ENCODE results near the gene GCNT3.

The GCNT3 gene

GRCh38 chr15:59611276-59612260, at the start of gene GCNT3:
Gene GCNT3, plus strand, starts transcription at chr15:59611783. Its CDS starts 6,456 bp downstream, at chr15:59618239.
- no peak for DNase-seq (ENCODE audit: low read depth)

GRCh38 chr15:59562448-59563186, 49.0 kb upstream of the GCNT3 start:
- DNase-seq (ENCODE audit: low read depth) = no peak

- DNase-seq (ENCODE audit: low read depth) = no peak
Measured at GRCh38 chr15:59565299-59565698, 46.3 kb upstream of the GCNT3 start.

- no peak for DNase-seq (ENCODE audit: low read depth)
Measured at GRCh38 chr15:59567324-59567723, 44.3 kb upstream of the GCNT3 start.

- DNase-seq (ENCODE audit: low read depth) = no peak
Measured at GRCh38 chr15:59569477-59569876, 42.1 kb upstream of the GCNT3 start.

- no peak for DNase-seq (ENCODE audit: low read depth)
Measured at GRCh38 chr15:59570315-59570714, 41.3 kb upstream of the GCNT3 start.

GRCh38 chr15:59571606-59572005, 40.0 kb upstream of the GCNT3 start:
- no peak for DNase-seq (ENCODE audit: low read depth)

GRCh38 chr15:59583088-59583487, 28.5 kb upstream of the GCNT3 start:
- DNase-seq (ENCODE audit: low read depth) = no peak

GRCh38 chr15:59587085-59587826, 24.3 kb upstream of the GCNT3 start:
- no peak for DNase-seq (ENCODE audit: low read depth)

- no peak for DNase-seq (ENCODE audit: low read depth)
Measured at GRCh38 chr15:59590027-59590426, 21.6 kb upstream of the GCNT3 start.

- no peak for DNase-seq (ENCODE audit: low read depth)
Measured at GRCh38 chr15:59591356-59591755, 20.2 kb upstream of the GCNT3 start.

GRCh38 chr15:59594493-59594942, 17.1 kb upstream of the GCNT3 start:
- DNase-seq (ENCODE audit: low read depth) = no peak

GRCh38 chr15:59594991-59595390, 16.6 kb upstream of the GCNT3 start:
- no peak for DNase-seq (ENCODE audit: low read depth)

- DNase-seq (ENCODE audit: low read depth) = no peak
Measured at GRCh38 chr15:59595434-59595915, 16.1 kb upstream of the GCNT3 start.

- no peak for DNase-seq (ENCODE audit: low read depth)
Measured at GRCh38 chr15:59596640-59597039, 14.9 kb upstream of the GCNT3 start.

- no peak for DNase-seq (ENCODE audit: low read depth)
Measured at GRCh38 chr15:59598461-59598860, 13.1 kb upstream of the GCNT3 start.

GRCh38 chr15:59605994-59606393, 5.6 kb upstream of the GCNT3 start:
- DNase-seq (ENCODE audit: low read depth) = no peak

- no peak for DNase-seq (ENCODE audit: low read depth)
Measured at GRCh38 chr15:59609730-59610712, 1.6 kb upstream of the GCNT3 start.

- DNase-seq (ENCODE audit: low read depth) = no peak
Measured at GRCh38 chr15:59614153-59614552, 2.6 kb downstream of the GCNT3 start.

- DNase-seq (ENCODE audit: low read depth) = no peak
Measured at GRCh38 chr15:59615661-59616060, 4.1 kb downstream of the GCNT3 start.

GRCh38 chr15:59616379-59616778, 4.8 kb downstream of the GCNT3 start:
- DNase-seq (ENCODE audit: low read depth) = no peak
